Peyer's patch (tissue), 4 donors: ENCODE results near the gene ESYT3. TPM values are rescaled to one million over a fixed set of nuclear protein-coding genes. Genes with fewer than 3 reads are reported as not detected.

Experiments
- DNase-seq, 3 donors: peaks; one replicate each; pipeline ENCODE4 v3.0.0-alpha.2; 2017 to 2019
- H3K27ac ChIP-seq, 4 donors: fragments of 200-600 bp; sonication (generic); one replicate each; pipeline ENCODE4 v1.5.1; 2016 to 2019
- H3K27me3 ChIP-seq, 2 donors: fragments of 200-600 bp; sonication (generic); one replicate each; pipeline ENCODE4 v1.5.1; 2019
- H3K36me3 ChIP-seq, 3 donors: fragments of 200-600 bp; sonication (generic); one replicate each; pipeline ENCODE4 v1.5.1; 2016 to 2019
- H3K4me1 ChIP-seq, 4 donors: fragments of 200-600 bp; sonication (generic); one replicate each; pipeline ENCODE4 v1.5.1; 2016 to 2019
- H3K4me3 ChIP-seq, 4 donors: fragments of 200-600 bp; sonication (generic); 1 replicate in 3 of 4; 2 replicates in 1 of 4; pipeline ENCODE4 v1.5.1; 2016 to 2019; ENCODE audit warnings: mild to moderate bottlenecking in 1 of 4
- H3K9me3 ChIP-seq, 4 donors: fragments of 200-600 bp; sonication (generic); one replicate each; pipeline ENCODE4 v1.5.1; 2016 to 2019; ENCODE audit warnings: mild to moderate bottlenecking in 1 of 4
- POLR2A ChIP-seq, 2 donors: fragments of 450-650 bp; IDR thresholded peaks; one replicate each; pipeline ENCODE4 v1.5.1; 2017; ENCODE audit warnings: antibody characterized with exemption in 2 of 2, mild to moderate bottlenecking in 2 of 2, moderate library complexity in 2 of 2
- total RNA-seq, 4 donors: library from RNA; depleted of rRNA; stranded (reverse); fragments of >200 nt; gene quantifications; one replicate each; pipeline ENCODE4 v1.1.0, GENCODE V29; 2016
- TF ChIP-seq, protein P1 (sequence below), 6 experiments: fragments of 450-650 bp in 4 of 6; fragments of 200-600 bp in 2 of 6; sonication (generic) in 1 of 6; IDR thresholded peaks; one replicate each; pipeline ENCODE4 v1.5.1; 2017 to 2019; ENCODE audit warnings: antibody characterized with exemption in 6 of 6, mild to moderate bottlenecking in 3 of 6, moderate library complexity in 1 of 6

Gene ESYT3
- total RNA-seq, 4 donors from 2014 or later = 0.35 to 2.5 (median 1.5) TPM

GRCh38 chr3:138460536-138461205 lies 26.3 kb downstream of the ESYT3 start:
- H3K36me3 ChIP-seq = no peaks in the 10 kb centered on the region
- no peak for DNase-seq
- TF ChIP-seq POLR2A (IDR thresholded peaks at IDR 0.05) = no peak
- TF ChIP-seq, protein P1, sequence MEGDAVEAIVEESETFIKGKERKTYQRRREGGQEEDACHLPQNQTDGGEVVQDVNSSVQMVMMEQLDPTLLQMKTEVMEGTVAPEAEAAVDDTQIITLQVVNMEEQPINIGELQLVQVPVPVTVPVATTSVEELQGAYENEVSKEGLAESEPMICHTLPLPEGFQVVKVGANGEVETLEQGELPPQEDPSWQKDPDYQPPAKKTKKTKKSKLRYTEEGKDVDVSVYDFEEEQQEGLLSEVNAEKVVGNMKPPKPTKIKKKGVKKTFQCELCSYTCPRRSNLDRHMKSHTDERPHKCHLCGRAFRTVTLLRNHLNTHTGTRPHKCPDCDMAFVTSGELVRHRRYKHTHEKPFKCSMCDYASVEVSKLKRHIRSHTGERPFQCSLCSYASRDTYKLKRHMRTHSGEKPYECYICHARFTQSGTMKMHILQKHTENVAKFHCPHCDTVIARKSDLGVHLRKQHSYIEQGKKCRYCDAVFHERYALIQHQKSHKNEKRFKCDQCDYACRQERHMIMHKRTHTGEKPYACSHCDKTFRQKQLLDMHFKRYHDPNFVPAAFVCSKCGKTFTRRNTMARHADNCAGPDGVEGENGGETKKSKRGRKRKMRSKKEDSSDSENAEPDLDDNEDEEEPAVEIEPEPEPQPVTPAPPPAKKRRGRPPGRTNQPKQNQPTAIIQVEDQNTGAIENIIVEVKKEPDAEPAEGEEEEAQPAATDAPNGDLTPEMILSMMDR (IDR thresholded peaks at IDR 0.05) = no peak

DNA sequence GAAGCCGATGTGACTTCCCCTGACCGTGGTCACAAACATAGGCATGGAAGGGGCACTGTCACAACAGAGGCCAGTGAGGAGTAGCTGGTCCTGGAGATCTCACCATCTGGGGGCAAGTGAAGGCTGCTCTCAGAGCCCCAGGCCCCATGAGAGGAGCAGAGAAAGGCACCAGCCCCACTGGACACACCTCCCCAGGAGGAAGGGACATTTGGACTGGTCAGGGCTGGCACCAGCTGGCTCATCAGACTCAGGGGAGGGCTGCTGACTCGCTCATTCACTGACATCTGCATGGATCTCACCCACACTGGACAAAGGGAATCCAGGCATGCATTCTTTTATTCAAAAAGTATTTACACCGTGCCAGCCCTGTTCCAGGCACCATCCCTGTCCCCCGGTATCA lies 26.8 kb downstream of the ESYT3 start:
- Histone ChIP-seq H3K9me3 (no peaks in the 10 kb centered on the region), H3K4me1 (no peaks in the 10 kb centered on the region), H3K36me3 (no peaks in the 10 kb centered on the region), H3K4me3 (no peak overlapping the region), H3K27ac (no peak overlapping the region), H3K27me3 (no peaks in the 10 kb centered on the region)
- no peak for DNase-seq
- TF ChIP-seq POLR2A (IDR thresholded peaks at IDR 0.05) = no peak
- TF ChIP-seq, protein P1 (IDR thresholded peaks at IDR 0.05) = no peak

More at GRCh38 chr3:138460536-138461205, 26.3 kb downstream of the ESYT3 start:
- Histone ChIP-seq H3K9me3 (no peaks in the 10 kb centered on the region), H3K4me1 (no peaks in the 10 kb centered on the region), H3K27me3 (no peaks in the 10 kb centered on the region), H3K4me3 (no peak overlapping the region), H3K27ac (no peak overlapping the region)

- no peak for DNase-seq
- Histone ChIP-seq H3K27me3 (no peaks in the 10 kb centered on the region), H3K36me3 (no peaks in the 10 kb centered on the region), H3K9me3 (no peaks in the 10 kb centered on the region), H3K4me3 (no peak overlapping the region), H3K27ac (no peak overlapping the region), H3K4me1 (no peaks in the 10 kb centered on the region)
- TF ChIP-seq POLR2A (IDR thresholded peaks at IDR 0.05) = no peak
- TF ChIP-seq, protein P1 (IDR thresholded peaks at IDR 0.05) = no peak
Measured at GRCh38 chr3:138461896-138462295, 27.5 kb downstream of the ESYT3 start.

- H3K9me3 ChIP-seq = no peaks in the 10 kb centered on the region
- no peak for TF ChIP-seq POLR2A (IDR thresholded peaks at IDR 0.05)
- TF ChIP-seq, protein P1 (IDR thresholded peaks at IDR 0.05) = no peak
- no peaks in the 10 kb centered on the region for H3K27me3 ChIP-seq
- no peak overlapping the region for H3K4me3 ChIP-seq
- no peak for DNase-seq
- no peak overlapping the region for H3K27ac ChIP-seq
- H3K4me1 ChIP-seq = no peaks in the 10 kb centered on the region
- H3K36me3 ChIP-seq = no peaks in the 10 kb centered on the region
Measured at GRCh38 chr3:138463724-138464490, 29.5 kb downstream of the ESYT3 start.

- Histone ChIP-seq H3K36me3 (no peaks in the 10 kb centered on the region), H3K27me3 (no peaks in the 10 kb centered on the region), H3K27ac (no peak overlapping the region), H3K4me1 (no peaks in the 10 kb centered on the region), H3K9me3 (no peaks in the 10 kb centered on the region), H3K4me3 (no peak overlapping the region)
- no peak for DNase-seq
- TF ChIP-seq, protein P1 (IDR thresholded peaks at IDR 0.05) = no peak
- no peak for TF ChIP-seq POLR2A (IDR thresholded peaks at IDR 0.05)
Measured at GRCh38 chr3:138464491-138464860, 30.1 kb downstream of the ESYT3 start.
